Measurements from ENCODE around the gene LRP8. TPM values are rescaled to one million over a fixed set of nuclear protein-coding genes. Genes with fewer than 3 reads are reported as not detected.

Gene LRP8
- total and polyA plus RNA-seq, 9 of the 15 experiments (the other 6 are each of a cell fraction or from before 2014, with no cell fraction given) = 7.1 to 56.1 (median 31.3) TPM

DNA sequence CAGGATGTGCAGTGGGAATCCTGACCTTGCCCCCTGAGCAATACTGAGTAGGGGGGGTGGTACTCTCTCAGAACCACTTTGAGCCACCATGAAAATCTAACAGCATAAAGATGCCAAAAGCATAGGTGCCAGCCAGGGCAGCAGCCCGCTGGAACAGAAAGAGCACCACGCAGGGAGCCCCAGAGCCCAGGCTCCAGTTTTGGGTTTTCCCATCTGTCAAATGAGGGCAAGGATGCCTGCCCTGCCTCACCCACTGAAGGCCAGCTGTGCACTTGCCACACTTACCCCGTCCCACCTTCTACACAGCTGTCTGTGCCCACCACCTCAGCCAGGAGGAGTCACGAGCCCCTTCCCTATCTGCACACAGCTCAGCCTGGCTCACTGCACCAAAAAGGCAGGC, 20.8 kb downstream of the LRP8 start:
- POLR2A ChIA-PET = interaction anchor here (1.2 kb wide), 1 partner anchor 39 kb away, joined by 3 read pairs; no protein-coding TSS in a partner anchor
- Histone ChIP-seq H3K4me1 (replicated peaks in 1 of 2; ENCODE audit: control insufficient read depth in 2 of 2, insufficient read depth in 2 of 2, low read length in 2 of 2) (peaks cover 0 to 20% of the 10 kb centered on the region in 2 experiments; a peak in 2 of 5 replicates), H3K4me2 (ENCODE audit: insufficient read depth, low read length) (no peak overlapping the region), H3K9me3 (replicated peaks; ENCODE audit: control insufficient read depth, insufficient read depth, low read depth, low read length) (no peaks in the 10 kb centered on the region), H3K27ac (ENCODE audit: extremely low read depth, low read depth, low read length) (no peak overlapping the region), H2AFZ (ENCODE audit: low read depth, low read length) (no peak overlapping the region), H3K79me2 (ENCODE audit: control insufficient read depth, insufficient read depth, low read length) (peaks cover 15% of the 10 kb centered on the region), H3K9ac (ENCODE audit: insufficient read depth in 1 of 2, low read depth in 2 of 2, low read length in 2 of 2) (0 out of 4 replicates have a peak overlapping the region, but pooled peaks of 1 of the 2 experiments have one; percentile 63), H3K9me1 (ENCODE audit: control insufficient read depth, insufficient read depth, low read length) (no peaks in the 10 kb centered on the region), H3K27me3 (ENCODE audit: control insufficient read depth in 2 of 2, insufficient read depth in 2 of 2, low read length in 2 of 2) (no peaks in the 10 kb centered on the region), H3K36me3 (ENCODE audit: control insufficient read depth, insufficient read depth, low read length) (peaks cover 46% of the 10 kb centered on the region; the same call in 2 of the 3 replicates), H4K20me1 (replicated peaks; ENCODE audit: control insufficient read depth, insufficient read depth, low read length) (peaks cover 15% of the 10 kb centered on the region), H3K4me3 (no peak overlapping the region)
- BruUV-seq (replicated peaks) = no TSS peak
- CTCF ChIA-PET (ENCODE audit: low intra/inter-chr PET ratio) = no interaction called here
- in situ Hi-C loops (cut with MboI) (no loop called here), intact Hi-C loops (cut with micrococcal nuclease) (no loop called here)
- DNase-seq (ENCODE audit: extremely low read depth in 1 of 4, low spot score in 3 of 4) = no peak
- no peak for ATAC-seq
- no peak for TF ChIP-seq PTTG1 (tag; IDR thresholded peaks at IDR 0.05; ENCODE audit: low read depth)
- no peak for TF ChIP-seq PTRF (tag; IDR thresholded peaks at IDR 0.05)
- no peak for TF ChIP-seq GATAD2B (IDR thresholded peaks at IDR 0.05; ENCODE audit: borderline replicate concordance)
- no peak for TF ChIP-seq HDAC6 (IDR thresholded peaks at IDR 0.05; ENCODE audit: low read depth, low read length)
- no peak for TF ChIP-seq ZNF79 (CRISPR knock-in tag; IDR thresholded peaks at IDR 0.05; ENCODE audit: low read depth)
- no peak for TF ChIP-seq U2AF2 (optimal IDR thresholded peaks at IDR 0.05; ENCODE audit: low read depth, low read length)
- TF ChIP-seq HMGN3 (IDR thresholded peaks at IDR 0.05; ENCODE audit: borderline replicate concordance, extremely low read depth, insufficient read length, low read depth, low read length) = no peak
- TF ChIP-seq CHCHD3 (CRISPR knock-in tag; IDR thresholded peaks at IDR 0.05) = no peak
- TF ChIP-seq, protein P1, sequence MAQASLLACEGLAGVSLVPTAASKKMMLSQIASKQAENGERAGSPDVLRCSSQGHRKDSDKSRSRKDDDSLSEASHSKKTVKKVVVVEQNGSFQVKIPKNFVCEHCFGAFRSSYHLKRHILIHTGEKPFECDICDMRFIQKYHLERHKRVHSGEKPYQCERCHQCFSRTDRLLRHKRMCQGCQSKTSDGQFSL (CRISPR knock-in tag; IDR thresholded peaks at IDR 0.05) = no peak
- TF ChIP-seq, protein P1 (tag; IDR thresholded peaks at IDR 0.05) = no peak
- no peak for TF ChIP-seq NR4A1 (CRISPR knock-in tag; IDR thresholded peaks at IDR 0.05)
- no peak for TF ChIP-seq NR4A1 (tag; IDR thresholded peaks at IDR 0.05)
- TF ChIP-seq MED1 (CRISPR knock-in tag; IDR thresholded peaks at IDR 0.05; ENCODE audit: borderline replicate concordance) = no peak
- TF ChIP-seq, protein P2, sequence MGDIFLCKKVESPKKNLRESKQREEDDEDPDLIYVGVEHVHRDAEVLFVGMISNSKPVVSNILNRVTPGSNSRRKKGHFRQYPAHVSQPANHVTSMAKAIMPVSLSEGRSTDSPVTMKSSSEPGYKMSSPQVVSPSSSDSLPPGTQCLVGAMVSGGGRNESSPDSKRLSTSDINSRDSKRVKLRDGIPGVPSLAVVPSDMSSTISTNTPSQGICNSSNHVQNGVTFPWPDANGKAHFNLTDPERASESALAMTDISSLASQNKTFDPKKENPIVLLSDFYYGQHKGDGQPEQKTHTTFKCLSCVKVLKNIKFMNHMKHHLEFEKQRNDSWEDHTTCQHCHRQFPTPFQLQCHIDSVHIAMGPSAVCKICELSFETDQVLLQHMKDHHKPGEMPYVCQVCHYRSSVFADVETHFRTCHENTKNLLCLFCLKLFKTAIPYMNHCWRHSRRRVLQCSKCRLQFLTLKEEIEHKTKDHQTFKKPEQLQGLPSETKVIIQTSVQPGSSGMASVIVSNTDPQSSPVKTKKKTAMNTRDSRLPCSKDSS (IDR thresholded peaks at IDR 0.05; ENCODE audit: low read depth, partially characterized antibody) = no peak
- no peak for TF ChIP-seq TCF7L2 (IDR thresholded peaks at IDR 0.05; ENCODE audit: low read depth, low read length)
- TF ChIP-seq NFIC (IDR thresholded peaks at IDR 0.05) = no peak
- TF ChIP-seq, protein P3, sequence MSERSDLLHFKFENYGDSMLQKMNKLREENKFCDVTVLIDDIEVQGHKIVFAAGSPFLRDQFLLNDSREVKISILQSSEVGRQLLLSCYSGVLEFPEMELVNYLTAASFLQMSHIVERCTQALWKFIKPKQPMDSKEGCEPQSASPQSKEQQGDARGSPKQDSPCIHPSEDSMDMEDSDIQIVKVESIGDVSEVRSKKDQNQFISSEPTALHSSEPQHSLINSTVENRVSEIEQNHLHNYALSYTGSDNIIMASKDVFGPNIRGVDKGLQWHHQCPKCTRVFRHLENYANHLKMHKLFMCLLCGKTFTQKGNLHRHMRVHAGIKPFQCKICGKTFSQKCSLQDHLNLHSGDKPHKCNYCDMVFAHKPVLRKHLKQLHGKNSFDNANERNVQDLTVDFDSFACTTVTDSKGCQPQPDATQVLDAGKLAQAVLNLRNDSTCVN (CRISPR knock-in tag; IDR thresholded peaks at IDR 0.05) = no peak
- TF ChIP-seq, protein P4, sequence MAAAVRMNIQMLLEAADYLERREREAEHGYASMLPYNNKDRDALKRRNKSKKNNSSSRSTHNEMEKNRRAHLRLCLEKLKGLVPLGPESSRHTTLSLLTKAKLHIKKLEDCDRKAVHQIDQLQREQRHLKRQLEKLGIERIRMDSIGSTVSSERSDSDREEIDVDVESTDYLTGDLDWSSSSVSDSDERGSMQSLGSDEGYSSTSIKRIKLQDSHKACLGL (CRISPR knock-in tag; IDR thresholded peaks at IDR 0.05; ENCODE audit: borderline replicate concordance, poor library complexity, severe bottlenecking) = no peak
- 86% methylated on average over 4 of the region's 4 CpGs for WGBS (ENCODE audit: insufficient coverage, low coverage, missing lambda C conversion rate)
- FAIRE-seq = no peak

All from K562 (cell line).